Muscle of arm (tissue), 12 donors: Measurements from ENCODE around the gene DLD. TPM values are rescaled to one million over a fixed set of nuclear protein-coding genes. Genes with fewer than 3 reads are reported as not detected.
"Not testable (repeated sequence)": the region's sequence is repeated elsewhere in the genome, so short reads cannot be mapped to it uniquely, and the experiment has no call there.

ENCODE experiments used
- DNase-seq: peaks from one replicate; pipeline ENCODE4 v3.0.0-alpha.2; 2013
- polyA plus RNA-seq, 12 donors: library from polyadenylated mRNA; unstranded; fragments of 120-200 nt; gene quantifications; one replicate each; pipeline ENCODE4 v1.2.1, GENCODE V29; 2013; ENCODE audit not compliant: insufficient read length in 12 of 12

The DLD gene
- polyA plus RNA-seq, 12 donors, result 66.8 to 128 (median 93.4) TPM; not detected in 1

DNA sequence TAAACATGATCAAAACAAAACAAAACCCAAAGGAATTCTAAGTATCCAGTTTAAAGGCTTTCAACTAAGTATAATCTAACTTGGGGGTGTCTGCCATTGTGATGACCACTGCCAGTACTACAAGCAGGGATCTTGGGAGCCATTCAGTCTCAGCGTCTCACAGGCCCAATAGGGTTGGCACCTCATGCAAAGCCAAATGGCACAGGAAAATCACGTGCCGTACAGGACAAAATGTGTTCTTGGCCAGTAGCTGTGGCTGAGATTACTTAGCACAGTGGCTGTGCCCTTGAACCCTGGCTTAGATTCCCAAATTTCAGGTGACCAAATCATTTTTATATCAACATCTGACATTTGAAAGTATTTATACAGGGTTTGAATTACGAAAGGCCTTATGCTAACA is 50.0 kb downstream of the DLD start:
- DNase-seq, result no peak

- DNase-seq, result no peak
Observed at GRCh38 chr7:107943018-107943417, 52.0 kb downstream of the DLD start.

GRCh38 chr7:107944411-107945169 is 53.6 kb downstream of the DLD start:
- no peak for DNase-seq

GRCh38 chr7:107945332-107945731 is 54.3 kb downstream of the DLD start:
- no peak for DNase-seq

DNA sequence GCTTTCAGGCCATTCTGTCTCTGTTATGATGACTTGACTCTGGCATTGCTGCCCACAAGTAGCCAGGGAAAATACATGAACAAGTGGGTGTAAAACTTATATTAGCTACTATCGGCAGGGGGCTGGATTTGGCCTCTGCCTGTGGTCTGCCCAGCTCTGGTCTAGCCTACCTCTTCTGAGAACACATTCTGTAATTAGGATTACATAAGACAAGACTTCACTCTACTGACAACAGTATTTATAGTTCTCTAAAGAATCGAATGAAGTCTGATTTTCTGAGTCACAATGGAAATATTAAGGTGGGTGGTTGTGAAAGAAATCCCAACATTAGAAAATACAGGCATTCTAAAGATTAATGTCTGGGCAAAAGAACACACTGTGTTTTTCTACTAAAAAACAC is 55.5 kb downstream of the DLD start:
- no peak for DNase-seq

DNA sequence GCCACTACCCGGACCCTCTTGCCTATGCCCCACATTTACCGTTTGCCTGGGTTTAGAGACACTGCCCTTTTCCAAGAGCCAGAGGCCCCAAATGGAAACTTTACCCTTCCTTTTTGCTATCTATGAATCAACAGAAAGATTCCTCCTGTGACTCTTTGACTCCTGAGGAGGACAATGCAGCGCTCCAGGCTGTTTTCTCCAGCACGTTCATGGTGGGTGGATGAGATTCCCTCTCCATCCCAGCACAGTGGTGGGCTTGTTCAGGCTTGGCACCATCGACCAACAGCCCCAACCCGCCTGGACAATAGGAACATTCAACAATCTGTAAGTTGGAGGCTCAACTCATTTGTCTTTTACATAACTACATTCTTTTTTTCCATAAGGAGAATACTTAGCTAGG is 55.9 kb downstream of the DLD start:
- no peak for DNase-seq

GRCh38 chr7:107948645-107949442 is 57.9 kb downstream of the DLD start:
- DNase-seq, result no peak

GRCh38 chr7:107949443-107949935 is 58.5 kb downstream of the DLD start:
- no peak for DNase-seq

- DNase-seq, result no peak
Observed at GRCh38 chr7:107951172-107951787, 60.3 kb downstream of the DLD start.

DNA sequence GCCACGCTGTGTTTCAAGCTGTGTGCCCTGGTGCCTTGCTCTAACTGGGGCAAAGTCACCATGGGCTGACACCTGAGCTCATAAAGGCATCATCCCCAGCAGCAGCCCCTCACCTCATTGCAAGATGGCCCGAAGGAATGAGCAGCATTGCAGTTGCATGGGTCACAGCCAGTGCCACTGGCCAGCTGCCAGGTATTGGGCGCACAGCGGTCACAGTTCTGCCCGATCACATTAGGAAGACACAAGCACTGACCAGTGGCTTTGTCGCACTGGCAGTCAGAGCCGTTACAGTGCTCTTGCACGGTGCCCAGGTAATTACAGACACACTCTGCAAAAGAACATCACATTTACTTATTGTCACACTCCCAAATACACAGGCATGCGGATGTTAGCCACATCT is 60.9 kb downstream of the DLD start:
- no peak for DNase-seq

GRCh38 chr7:107953265-107953923 is 62.4 kb downstream of the DLD start:
- DNase-seq, result no peak

- no peak for DNase-seq
Observed at GRCh38 chr7:107953924-107954303, 62.9 kb downstream of the DLD start.

- no peak for DNase-seq
Observed at GRCh38 chr7:107955394-107955793, 64.4 kb downstream of the DLD start.

DNA sequence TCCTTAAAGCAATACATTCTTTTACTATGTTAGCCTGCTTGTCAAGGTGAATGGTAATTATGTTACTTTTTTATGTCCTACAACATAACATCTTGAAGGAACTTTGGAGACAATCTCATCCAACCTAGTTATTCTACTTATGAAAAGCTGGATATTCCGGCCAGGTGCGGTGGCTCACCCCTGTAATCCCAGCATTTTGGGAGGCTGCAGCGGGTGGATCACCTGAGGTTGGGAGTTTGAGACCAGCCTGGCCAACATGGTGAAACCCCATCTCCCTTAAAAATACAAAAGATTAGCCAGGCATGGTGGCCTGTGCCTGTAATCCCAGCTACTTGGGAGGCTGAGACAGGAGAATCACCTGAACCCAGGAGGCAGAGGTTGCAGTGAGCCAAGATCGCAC is 66.0 kb downstream of the DLD start:
- not testable (repeated sequence) for DNase-seq

- no peak for DNase-seq
Observed at GRCh38 chr7:107957436-107957835, 66.5 kb downstream of the DLD start.

- DNase-seq, result no peak
Observed at GRCh38 chr7:107958764-107959526, 68.0 kb downstream of the DLD start.

GRCh38 chr7:107959527-107959898 is 68.5 kb downstream of the DLD start:
- no peak for DNase-seq

DNA sequence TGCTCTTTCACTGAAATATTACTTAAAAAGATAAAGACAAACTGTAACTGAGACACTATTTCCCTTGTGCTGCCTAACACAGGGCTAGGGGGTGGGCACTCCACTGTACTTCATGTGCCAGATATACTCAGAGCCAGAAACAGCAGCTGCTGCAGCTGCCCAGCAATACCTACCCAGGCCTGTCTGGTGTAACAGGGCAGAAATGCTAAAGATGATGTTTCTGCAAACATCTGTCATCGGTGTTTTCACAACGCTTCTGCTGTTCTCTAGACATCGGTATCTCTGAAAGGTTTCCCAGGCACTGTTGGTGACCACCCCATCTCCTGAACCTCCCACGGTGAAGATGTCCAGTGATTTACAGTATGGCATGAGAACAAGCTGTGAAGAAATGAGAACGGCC is 69.3 kb downstream of the DLD start:
- no peak for DNase-seq

DNA sequence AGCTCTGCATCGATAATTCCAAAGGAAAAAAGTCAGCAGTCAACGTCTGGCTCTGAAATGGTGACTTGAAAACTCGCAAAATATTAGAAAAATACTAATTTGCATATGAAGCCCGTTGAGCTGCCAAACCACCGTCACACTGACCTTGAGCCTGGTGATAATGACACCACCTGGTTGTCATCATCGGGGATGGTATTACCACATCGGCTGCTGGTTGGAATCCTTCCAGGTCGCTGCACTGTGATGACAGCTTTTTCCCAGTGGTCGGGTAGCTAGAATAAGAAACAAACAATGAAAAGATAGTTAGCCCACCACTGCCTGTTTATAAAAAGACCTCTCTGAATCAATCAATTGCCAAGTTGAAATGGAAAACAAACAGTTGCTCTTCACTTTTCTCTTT is 70.4 kb downstream of the DLD start:
- DNase-seq, result no peak

DNA sequence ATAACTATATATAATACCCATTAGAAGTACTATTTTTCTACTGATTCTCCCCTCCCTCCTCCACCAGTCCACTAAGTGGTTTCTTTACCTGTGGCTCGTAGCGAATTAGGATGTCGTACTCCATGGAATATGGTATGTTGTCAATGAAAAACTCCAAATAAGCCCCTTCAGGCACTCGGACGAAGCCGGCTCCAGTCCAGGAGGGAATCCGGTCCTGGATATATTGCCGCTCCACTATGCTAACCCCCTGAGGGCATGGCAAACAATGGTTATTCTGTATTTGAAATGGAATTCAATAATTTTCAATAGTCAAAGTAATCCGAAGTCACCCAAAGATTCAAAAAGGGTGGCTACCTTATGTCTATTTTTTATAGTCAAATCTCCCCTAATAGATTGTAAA is 71.8 kb downstream of the DLD start:
- no peak for DNase-seq

GRCh38 chr7:107964510-107964909 is 73.5 kb downstream of the DLD start:
- no peak for DNase-seq

GRCh38 chr7:107966711-107967110 is 75.7 kb downstream of the DLD start:
- no peak for DNase-seq
